AG09319 (cell line): ENCODE data around the gene ADRA2B.
"Not testable (repeated sequence)": the region's sequence is repeated elsewhere in the genome, so short reads cannot be mapped to it uniquely, and the experiment has no call there.

Experiments used
- DNase-seq: peaks from one replicate; pipeline ENCODE4 v3.0.0-alpha.2; 2010; ENCODE audit warnings: low read depth; ENCODE audit errors: extremely low read depth
- TF ChIP-seq, protein P1 (sequence below): IDR thresholded peaks from 2 replicates; pipeline ENCODE4 v1.5.1; 2011; ENCODE audit warnings: low read depth, mild to moderate bottlenecking, inconsistent platforms, low read length, moderate library complexity

ADRA2B gene

DNA sequence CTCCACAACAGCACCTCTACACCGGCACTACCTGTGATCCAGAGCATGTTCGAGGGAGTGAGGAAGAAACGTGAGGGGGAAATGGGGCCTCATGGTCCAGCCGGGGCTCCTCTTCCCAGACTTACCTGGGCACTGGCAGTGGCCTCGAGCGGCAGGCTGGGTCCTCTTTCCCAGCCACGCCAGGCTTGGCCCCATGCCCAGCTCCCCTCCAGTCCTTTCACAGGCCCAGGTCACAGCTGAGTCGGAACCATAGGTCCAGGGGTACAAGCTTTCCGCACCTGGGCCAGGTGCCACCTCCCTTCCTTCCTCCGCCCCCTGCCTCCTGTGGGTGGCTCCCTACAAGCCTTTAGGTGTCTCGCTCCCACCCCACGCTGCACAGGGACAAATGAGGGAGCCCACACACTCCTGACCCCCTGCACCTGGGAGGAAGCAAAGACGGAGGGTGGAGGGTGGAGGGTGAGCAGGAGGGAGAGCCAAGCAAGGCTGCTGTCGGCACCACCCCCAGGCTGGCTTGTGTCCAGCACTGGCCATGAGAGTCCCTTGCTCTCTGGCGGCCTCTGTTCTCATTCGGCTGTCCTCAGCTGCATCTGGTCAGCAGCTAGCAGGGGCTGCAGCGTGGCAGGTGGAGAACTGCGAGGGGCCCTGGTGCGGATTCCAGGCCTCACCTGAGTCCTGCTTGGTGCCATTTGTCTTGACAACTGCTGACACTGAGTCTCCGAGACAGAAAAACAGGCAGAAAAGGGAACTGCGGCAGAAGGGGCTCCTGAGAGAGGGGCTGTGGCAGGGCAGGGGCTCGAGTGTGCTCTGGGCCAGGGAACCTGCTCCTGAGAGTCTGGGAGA lies 26.8 kb downstream of the ADRA2B start:
- TF ChIP-seq, protein P1, sequence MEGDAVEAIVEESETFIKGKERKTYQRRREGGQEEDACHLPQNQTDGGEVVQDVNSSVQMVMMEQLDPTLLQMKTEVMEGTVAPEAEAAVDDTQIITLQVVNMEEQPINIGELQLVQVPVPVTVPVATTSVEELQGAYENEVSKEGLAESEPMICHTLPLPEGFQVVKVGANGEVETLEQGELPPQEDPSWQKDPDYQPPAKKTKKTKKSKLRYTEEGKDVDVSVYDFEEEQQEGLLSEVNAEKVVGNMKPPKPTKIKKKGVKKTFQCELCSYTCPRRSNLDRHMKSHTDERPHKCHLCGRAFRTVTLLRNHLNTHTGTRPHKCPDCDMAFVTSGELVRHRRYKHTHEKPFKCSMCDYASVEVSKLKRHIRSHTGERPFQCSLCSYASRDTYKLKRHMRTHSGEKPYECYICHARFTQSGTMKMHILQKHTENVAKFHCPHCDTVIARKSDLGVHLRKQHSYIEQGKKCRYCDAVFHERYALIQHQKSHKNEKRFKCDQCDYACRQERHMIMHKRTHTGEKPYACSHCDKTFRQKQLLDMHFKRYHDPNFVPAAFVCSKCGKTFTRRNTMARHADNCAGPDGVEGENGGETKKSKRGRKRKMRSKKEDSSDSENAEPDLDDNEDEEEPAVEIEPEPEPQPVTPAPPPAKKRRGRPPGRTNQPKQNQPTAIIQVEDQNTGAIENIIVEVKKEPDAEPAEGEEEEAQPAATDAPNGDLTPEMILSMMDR = no peak
- no peak for DNase-seq

DNA sequence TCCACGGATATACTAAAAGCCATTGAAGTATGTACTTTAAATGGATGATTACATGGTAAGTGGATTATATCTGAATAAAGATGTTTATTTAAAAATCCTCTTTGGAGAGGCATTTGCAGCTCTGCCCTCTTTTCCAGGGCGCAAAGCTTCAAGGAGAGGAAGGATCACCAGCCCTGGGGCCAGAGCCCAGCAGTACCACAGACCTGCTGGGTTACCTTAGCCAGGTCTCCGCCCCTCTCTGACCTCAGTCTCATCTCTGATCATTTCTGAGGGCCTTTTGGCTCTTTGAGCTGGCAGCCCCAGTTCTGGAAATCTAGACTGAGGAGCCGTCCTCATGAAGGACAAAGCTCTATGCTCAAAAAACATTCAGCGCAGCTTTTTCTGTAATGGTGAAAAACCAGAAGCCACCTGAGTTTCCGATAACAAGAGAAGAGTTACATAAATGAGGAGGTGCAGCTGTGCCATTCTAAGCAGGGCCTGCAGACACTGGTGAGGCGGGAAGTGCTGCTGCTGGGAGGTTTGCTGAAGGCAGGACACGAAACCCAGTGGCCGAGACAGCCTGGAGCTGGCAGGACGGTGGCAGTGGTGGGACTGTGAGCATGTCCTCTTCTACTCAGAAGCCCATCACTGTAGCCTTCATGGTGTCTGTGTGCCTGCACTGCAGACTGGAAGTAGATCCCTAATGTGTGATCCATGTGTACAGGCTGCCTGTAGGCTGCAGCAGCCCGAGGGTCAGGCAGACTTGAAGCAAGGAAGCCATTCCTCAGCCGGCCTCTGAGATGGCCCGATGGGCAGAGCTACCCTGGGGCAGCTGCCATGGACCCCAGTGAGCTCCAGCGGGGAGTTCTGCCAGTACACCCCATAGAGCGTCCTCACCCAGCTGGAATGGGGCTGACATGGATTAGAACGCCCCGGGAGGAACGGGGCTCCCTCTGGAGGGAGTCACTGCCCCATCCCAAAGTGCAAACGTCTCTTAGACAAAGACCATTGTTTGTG lies 27.7 kb downstream of the ADRA2B start:
- no peak for DNase-seq
- TF ChIP-seq, protein P1 = no peak

DNA sequence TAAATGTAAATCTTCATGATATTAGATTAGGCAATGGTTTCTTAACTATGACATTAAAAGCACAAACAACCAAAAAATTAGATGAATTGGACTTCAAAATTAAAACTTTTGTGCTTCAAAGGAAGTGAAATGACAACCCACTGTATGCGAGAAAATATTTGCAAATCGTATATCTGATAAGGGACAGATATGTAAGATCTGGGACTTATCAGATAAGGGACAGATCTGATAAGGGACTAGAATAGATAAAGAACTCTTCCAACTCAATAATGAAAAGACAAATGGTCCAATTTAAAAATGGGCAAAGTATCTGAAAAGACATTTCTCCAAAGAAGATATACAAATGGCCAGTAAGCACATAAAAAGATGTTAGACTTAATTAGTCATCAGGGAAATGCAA lies 29.2 kb downstream of the ADRA2B start:
- DNase-seq = no peak
- TF ChIP-seq, protein P1 = no peak

DNA sequence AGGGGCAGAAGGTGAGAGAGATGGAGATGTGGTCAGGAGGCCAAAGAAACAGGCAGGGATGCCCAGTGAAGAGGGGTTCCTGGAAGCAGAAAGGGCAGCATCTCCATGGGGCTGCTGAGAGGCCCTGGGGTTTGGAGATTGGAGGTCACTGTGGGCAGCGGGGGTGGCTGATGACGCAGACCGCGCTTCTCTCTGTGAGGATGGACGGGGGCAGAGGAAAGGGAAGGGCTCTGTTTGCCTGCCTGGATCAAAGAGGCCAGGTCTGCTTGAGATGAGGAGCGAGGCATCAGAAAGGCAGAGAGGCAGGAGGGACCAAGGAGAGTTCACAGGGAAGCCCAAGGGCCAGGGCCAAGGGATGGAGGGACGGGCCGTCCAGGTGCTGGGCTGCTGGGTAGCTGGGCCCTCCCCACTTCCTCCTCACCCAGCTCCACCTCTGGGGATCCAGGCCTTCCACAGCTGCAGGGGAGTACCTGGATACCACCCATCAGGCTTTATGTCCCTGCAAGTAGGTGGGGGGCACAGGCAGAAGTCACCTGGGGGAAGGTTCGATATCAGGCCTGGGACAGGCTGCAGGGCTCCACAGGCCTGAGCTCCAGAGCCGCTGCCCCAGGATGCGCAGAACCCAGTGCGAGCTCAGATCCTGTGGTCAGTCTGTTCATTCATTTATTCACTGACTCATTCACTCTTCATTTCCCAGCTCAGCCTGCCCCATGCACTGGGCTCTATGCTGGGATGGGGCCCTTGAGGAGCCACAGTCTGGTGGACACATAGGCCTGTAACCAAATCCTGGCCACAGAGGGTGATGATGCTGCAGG lies 30.6 kb downstream of the ADRA2B start:
- TF ChIP-seq, protein P1 = no peak
- no peak for DNase-seq

DNA sequence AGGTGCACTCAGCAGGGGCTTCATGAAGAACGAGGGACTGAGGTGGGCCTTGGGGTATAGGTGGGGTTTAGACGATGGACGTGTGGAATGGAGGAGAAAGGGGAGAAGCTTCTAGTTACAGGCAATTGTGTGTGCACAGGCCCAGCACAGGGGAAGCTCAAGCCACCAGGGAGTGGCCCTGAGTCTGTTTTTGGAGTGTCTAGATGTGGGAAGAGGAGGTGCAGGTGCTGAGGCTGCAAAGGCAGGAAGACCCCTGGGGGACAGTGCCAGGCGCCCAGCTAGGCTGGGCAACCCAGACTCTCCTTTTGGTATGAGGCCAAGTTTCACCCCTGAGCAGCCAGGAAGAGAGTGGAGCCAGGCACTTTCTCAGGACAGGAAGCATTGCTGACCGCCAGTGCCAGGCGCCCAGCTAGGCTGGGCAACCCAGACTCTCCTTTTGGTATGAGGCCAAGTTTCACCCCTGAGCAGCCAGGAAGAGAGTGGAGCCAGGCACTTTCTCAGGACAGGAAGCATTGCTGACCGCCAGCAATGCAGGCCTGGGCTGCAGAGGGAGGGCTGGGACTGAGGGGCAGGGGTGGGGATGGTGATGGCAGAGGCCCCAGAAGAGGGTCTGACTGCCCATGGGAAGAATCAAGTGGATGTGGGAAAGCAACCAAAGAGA lies 31.4 kb downstream of the ADRA2B start:
- DNase-seq = not testable (repeated sequence)

DNA sequence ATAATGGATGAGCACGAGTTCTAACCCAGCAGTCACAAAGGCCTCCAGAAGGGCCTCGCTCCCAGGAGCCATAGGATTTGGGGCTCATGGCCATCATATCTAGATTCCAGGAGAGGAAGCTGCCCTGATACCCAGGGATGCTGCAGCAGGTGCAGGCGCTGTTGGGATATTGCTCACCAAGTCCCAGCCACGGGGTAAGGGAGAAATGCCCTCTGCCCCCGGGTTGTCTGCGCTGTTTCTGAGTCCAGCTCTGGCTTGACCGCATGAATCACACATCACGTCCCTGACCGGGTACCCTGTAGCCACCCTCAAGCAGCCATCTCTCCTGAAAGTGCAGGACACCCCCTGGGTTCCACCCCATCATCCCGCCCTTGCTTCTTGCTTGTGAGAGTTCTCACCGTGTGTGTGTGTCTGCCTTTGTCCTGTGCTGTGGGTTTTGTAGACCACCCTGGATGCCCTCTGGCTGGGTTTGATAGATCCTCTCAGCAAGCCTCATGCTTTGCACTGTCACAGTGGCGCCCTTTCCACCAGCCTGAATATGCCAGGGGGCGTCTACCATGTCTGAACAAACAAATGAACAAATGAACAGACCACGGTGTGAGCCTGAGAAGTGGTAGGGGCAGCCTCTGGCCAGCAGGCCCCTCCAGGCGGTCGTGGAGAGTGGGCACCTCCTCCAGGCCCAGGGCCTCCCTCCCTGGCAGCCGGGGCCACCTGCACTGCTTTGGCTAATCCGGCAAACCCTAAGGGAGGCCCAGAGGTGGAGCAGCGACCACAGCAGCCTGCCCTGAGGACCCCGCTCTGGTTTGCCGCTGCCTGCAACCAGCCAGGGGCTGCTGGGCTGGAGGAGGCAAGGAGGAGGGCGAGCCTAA lies 32.1 kb downstream of the ADRA2B start:
- no peak for DNase-seq
- TF ChIP-seq, protein P1 = no peak
